Measurements from ENCODE around the gene KDM2B.

- TF ChIP-seq, protein P1, sequence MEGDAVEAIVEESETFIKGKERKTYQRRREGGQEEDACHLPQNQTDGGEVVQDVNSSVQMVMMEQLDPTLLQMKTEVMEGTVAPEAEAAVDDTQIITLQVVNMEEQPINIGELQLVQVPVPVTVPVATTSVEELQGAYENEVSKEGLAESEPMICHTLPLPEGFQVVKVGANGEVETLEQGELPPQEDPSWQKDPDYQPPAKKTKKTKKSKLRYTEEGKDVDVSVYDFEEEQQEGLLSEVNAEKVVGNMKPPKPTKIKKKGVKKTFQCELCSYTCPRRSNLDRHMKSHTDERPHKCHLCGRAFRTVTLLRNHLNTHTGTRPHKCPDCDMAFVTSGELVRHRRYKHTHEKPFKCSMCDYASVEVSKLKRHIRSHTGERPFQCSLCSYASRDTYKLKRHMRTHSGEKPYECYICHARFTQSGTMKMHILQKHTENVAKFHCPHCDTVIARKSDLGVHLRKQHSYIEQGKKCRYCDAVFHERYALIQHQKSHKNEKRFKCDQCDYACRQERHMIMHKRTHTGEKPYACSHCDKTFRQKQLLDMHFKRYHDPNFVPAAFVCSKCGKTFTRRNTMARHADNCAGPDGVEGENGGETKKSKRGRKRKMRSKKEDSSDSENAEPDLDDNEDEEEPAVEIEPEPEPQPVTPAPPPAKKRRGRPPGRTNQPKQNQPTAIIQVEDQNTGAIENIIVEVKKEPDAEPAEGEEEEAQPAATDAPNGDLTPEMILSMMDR (IDR thresholded peaks at IDR 0.05) = no peak
- TF ChIP-seq POLR2A (IDR thresholded peaks at IDR 0.05) = no peak
These were observed 180.3 kb downstream of the KDM2B start for GRCh38 chr12:121400332-121401139.

Measured in vagina (tissue), 2 donors.